AG04449 (cell line): ENCODE results near the gene PLET1.
A peak's percentile ranks its signal among the peaks of the same experiment; 100 is the strongest.

Experiments
- CTCF ChIA-PET: fragments of 350-600 bp; formaldehyde crosslinking; extraction: SDS; loops from one replicate; lab custom pipeline; 2021; ENCODE audit warnings: antibody characterized with exemption; lab: Yijun Ruan, JAX
- POLR2A ChIA-PET: fragments of 400-600, 350-600 bp; formaldehyde crosslinking; extraction: SDS; loops from one replicate; lab custom pipeline; 2020; ENCODE audit warnings: antibody characterized with exemption, inconsistent platforms; lab: Yijun Ruan, JAX
- DNase-seq: peaks from one replicate; pipeline ENCODE4 v3.0.0-alpha.2; 2010; ENCODE audit warnings: low read depth, low spot score
- H3K4me3 ChIP-seq: 2 replicates; pipeline ENCODE4 v1.5.1; 2011; ENCODE audit warnings: low read depth, mild to moderate bottlenecking, control low read depth, low read length
- CTCF ChIP-seq: IDR thresholded peaks from one replicate; pipeline ENCODE4 v1.5.1; 2011; ENCODE audit warnings: mild to moderate bottlenecking, moderate library complexity, low read length, control low read depth, inconsistent platforms; ENCODE audit not compliant: insufficient read depth; ENCODE audit errors: missing control alignments

PLET1 gene

GRCh38 chr11:112221274-112221835 is 39.3 kb downstream of the PLET1 start:
- TF ChIP-seq CTCF: no peak
- DNase-seq: no peak
- CTCF ChIA-PET: interaction anchor here (0.8 to 22.7 kb wide), 11 partner anchors 11 to 1068 kb away, joined by 3 to 970 read pairs (median 5); no protein-coding TSS in a partner anchor
- no peak overlapping the region for H3K4me3 ChIP-seq
- POLR2A ChIA-PET: no interaction called here

- no peak for DNase-seq
- POLR2A ChIA-PET: no interaction called here
- H3K4me3 ChIP-seq: no peak overlapping the region
- TF ChIP-seq CTCF: peak; percentile 50
- CTCF ChIA-PET: interaction anchor here (0.7 to 22.7 kb wide), 28 partner anchors 8 to 1070 kb away, joined by 3 to 970 read pairs (median 5); no protein-coding TSS in a partner anchor
Measured at GRCh38 chr11:112219476-112220232, 41.0 kb downstream of the PLET1 start.

- POLR2A ChIA-PET: no interaction called here
- DNase-seq: no peak
- TF ChIP-seq CTCF: no peak
- no peak overlapping the region for H3K4me3 ChIP-seq
- CTCF ChIA-PET: interaction anchor here (1.6 to 22.7 kb wide), 4 partner anchors 63 to 340 kb away, joined by 3 to 970 read pairs (median 40); no protein-coding TSS in a partner anchor
Measured at GRCh38 chr11:112216561-112217105, 44.0 kb downstream of the PLET1 start.

- CTCF ChIA-PET: interaction anchor here (1.6 to 22.7 kb wide), 3 partner anchors 64 to 340 kb away, joined by 3 to 970 read pairs (median 7); no protein-coding TSS in a partner anchor
- no peak for TF ChIP-seq CTCF
- no peak overlapping the region for H3K4me3 ChIP-seq
- no peak for DNase-seq
- POLR2A ChIA-PET: no interaction called here
Measured at GRCh38 chr11:112215621-112216020, 45.0 kb downstream of the PLET1 start.

- ChIA-PET CTCF (interaction anchor here (1.0 to 22.7 kb wide), 6 partner anchors 9 to 1076 kb away, joined by 3 to 970 read pairs (median 6); no protein-coding TSS in a partner anchor), POLR2A (no interaction called here)
- TF ChIP-seq CTCF: no peak
- H3K4me3 ChIP-seq: no peak overlapping the region
- DNase-seq: no peak
Measured at GRCh38 chr11:112213753-112214152, 46.9 kb downstream of the PLET1 start.

- CTCF ChIA-PET: interaction anchor here (3.2 to 22.7 kb wide), 2 partner anchors 67 to 99 kb away, joined by 16 to 970 read pairs; no protein-coding TSS in a partner anchor
- TF ChIP-seq CTCF: no peak
- H3K4me3 ChIP-seq: no peak overlapping the region
- DNase-seq: no peak
- POLR2A ChIA-PET: interaction anchor here (0.5 kb wide), 1 partner anchor 67 kb away, joined by 3 read pairs; no protein-coding TSS in a partner anchor
Measured at GRCh38 chr11:112212710-112213109, 48.0 kb downstream of the PLET1 start.
